Ovary (tissue), 3 donors: Measurements from ENCODE around the gene E2F8.

Experiments used
- EP300 ChIP-seq: sonication (generic); formaldehyde crosslinking; IDR thresholded peaks from one replicate; pipeline ENCODE4 v1.6.1; 2017; ENCODE audit warnings: antibody characterized with exemption
- POLR2A ChIP-seq: fragments of 450-650 bp; IDR thresholded peaks from one replicate; pipeline ENCODE4 v1.6.1; 2017; ENCODE audit warnings: antibody characterized with exemption, mild to moderate bottlenecking, moderate library complexity
- TF ChIP-seq, protein P1 (sequence below), 3 donors: fragments of 450-650 bp in 2 of 3; fragments of 200-600 bp in 1 of 3; IDR thresholded peaks; one replicate each; pipeline versions ENCODE4 v1.5.1 to v1.8.0; 2016 to 2022; ENCODE audit warnings: antibody characterized with exemption in 3 of 3, mild to moderate bottlenecking in 1 of 3
- donor health status: DM: no; HTN: no; CAD: no.

- TF ChIP-seq POLR2A: no peak
- TF ChIP-seq, protein P1, sequence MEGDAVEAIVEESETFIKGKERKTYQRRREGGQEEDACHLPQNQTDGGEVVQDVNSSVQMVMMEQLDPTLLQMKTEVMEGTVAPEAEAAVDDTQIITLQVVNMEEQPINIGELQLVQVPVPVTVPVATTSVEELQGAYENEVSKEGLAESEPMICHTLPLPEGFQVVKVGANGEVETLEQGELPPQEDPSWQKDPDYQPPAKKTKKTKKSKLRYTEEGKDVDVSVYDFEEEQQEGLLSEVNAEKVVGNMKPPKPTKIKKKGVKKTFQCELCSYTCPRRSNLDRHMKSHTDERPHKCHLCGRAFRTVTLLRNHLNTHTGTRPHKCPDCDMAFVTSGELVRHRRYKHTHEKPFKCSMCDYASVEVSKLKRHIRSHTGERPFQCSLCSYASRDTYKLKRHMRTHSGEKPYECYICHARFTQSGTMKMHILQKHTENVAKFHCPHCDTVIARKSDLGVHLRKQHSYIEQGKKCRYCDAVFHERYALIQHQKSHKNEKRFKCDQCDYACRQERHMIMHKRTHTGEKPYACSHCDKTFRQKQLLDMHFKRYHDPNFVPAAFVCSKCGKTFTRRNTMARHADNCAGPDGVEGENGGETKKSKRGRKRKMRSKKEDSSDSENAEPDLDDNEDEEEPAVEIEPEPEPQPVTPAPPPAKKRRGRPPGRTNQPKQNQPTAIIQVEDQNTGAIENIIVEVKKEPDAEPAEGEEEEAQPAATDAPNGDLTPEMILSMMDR (IDR thresholded peaks at IDR 0.05): no peak
- no peak for TF ChIP-seq EP300
Measured at GRCh38 chr11:19276859-19277808, 36.4 kb upstream of the E2F8 start.
